Lower lobe of right lung (tissue), 2 donors: ENCODE data around the gene ABCA7. TPM values are rescaled to one million over a fixed set of nuclear protein-coding genes. Genes with fewer than 3 reads are reported as not detected.

Experiments used
- ATAC-seq, 2 donors: fragments of 200-7000 bp; cut with Tn5 transposase; one replicate each; pipeline ENCODE4 v1.9.1; 2020 to 2022; ENCODE audit warnings: mild to moderate bottlenecking in 2 of 2, moderate library complexity in 2 of 2
- DNase-seq: peaks from one replicate; pipeline ENCODE4 v3.0.0-alpha.2; 2020
- H3K27ac ChIP-seq: fragments of 200-600 bp; one replicate; pipeline ENCODE4 v1.8.0; 2022
- H3K27me3 ChIP-seq: fragments of 200-600 bp; one replicate; pipeline ENCODE4 v1.8.0; 2022; ENCODE audit warnings: low read depth
- H3K36me3 ChIP-seq: fragments of 200-600 bp; one replicate; pipeline ENCODE4 v1.8.0; 2022; ENCODE audit warnings: mild to moderate bottlenecking
- H3K4me1 ChIP-seq: fragments of 200-600 bp; one replicate; pipeline ENCODE4 v1.8.0; 2022
- H3K4me3 ChIP-seq: fragments of 200-600 bp; one replicate; pipeline ENCODE4 v1.8.0; 2022; ENCODE audit warnings: mild to moderate bottlenecking
- H3K9me3 ChIP-seq: fragments of 200-600 bp; one replicate; pipeline ENCODE4 v1.8.0; 2022
- intact Hi-C: fragments of 100-400 bp; cut with DNase I; formaldehyde crosslinking; loops from one replicate; pipeline ENCODE4 v1.11.0; 2022
- total RNA-seq: library from RNA; stranded (reverse); fragmentation: NEBNext Ultra II Directional; extraction: Animal tissue kit (Norgen Biotek cat#: 25700); gene quantifications from one replicate; pipeline ENCODE4 v1.2.1, GENCODE V29; 2021
- TF ChIP-seq, protein P1 (sequence below): fragments of 200-600 bp; IDR thresholded peaks from one replicate; pipeline ENCODE4 v1.8.0; 2022; ENCODE audit warnings: antibody characterized with exemption, mild to moderate bottlenecking
- donor health status: DM: no; HTN: yes; CAD: no; lungs with severe emphysema.

ABCA7 gene
- total RNA-seq, 1 donor from 2014 or later: 53.3 TPM

DNA sequence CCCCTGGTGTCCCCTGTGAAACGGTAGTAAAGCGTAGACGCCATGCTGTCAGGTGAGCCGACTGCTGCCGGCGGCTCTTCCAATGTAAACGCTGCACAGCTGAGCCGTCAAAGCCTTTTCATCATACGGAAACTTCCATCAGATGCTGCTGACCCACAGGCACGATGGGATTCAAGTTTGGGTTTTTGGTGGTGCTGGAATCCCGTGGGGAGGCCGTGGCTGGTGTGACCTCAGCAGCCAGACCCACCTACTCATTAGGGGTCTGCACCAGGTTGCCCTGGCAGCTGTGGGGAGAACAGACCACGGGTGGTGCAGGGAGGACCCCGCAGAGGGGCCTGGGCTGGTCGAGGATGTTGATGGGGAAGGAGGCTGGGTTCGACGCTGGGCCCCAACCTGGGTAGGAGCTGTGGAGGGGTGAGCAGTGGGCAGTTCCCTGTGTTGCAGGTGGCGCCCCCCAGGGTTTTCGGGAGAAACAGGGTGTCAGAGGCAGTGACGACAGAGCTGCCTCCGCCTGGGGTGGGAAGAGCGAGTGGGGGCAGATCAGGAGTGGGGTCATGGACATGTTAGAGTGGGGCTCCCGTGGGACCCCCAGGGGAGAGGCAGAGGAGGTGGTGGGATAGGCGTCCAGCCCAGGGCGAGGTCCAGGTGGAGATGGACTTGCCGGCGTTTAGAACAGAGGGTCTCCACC, 33.1 kb upstream of the ABCA7 start:
- H3K4me1 ChIP-seq: peaks cover 8% of the 10 kb centered on the region
- ATAC-seq (no peak), DNase-seq (no peak)
- no peak overlapping the region for H3K27ac ChIP-seq
- TF ChIP-seq, protein P1, sequence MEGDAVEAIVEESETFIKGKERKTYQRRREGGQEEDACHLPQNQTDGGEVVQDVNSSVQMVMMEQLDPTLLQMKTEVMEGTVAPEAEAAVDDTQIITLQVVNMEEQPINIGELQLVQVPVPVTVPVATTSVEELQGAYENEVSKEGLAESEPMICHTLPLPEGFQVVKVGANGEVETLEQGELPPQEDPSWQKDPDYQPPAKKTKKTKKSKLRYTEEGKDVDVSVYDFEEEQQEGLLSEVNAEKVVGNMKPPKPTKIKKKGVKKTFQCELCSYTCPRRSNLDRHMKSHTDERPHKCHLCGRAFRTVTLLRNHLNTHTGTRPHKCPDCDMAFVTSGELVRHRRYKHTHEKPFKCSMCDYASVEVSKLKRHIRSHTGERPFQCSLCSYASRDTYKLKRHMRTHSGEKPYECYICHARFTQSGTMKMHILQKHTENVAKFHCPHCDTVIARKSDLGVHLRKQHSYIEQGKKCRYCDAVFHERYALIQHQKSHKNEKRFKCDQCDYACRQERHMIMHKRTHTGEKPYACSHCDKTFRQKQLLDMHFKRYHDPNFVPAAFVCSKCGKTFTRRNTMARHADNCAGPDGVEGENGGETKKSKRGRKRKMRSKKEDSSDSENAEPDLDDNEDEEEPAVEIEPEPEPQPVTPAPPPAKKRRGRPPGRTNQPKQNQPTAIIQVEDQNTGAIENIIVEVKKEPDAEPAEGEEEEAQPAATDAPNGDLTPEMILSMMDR: no peak
- no peaks in the 10 kb centered on the region for H3K9me3 ChIP-seq
- peaks cover 15% of the 10 kb centered on the region for H3K27me3 ChIP-seq
- H3K4me3 ChIP-seq: no peak overlapping the region
- peaks cover 25% of the 10 kb centered on the region for H3K36me3 ChIP-seq
- intact Hi-C loops: no loop called here

DNA sequence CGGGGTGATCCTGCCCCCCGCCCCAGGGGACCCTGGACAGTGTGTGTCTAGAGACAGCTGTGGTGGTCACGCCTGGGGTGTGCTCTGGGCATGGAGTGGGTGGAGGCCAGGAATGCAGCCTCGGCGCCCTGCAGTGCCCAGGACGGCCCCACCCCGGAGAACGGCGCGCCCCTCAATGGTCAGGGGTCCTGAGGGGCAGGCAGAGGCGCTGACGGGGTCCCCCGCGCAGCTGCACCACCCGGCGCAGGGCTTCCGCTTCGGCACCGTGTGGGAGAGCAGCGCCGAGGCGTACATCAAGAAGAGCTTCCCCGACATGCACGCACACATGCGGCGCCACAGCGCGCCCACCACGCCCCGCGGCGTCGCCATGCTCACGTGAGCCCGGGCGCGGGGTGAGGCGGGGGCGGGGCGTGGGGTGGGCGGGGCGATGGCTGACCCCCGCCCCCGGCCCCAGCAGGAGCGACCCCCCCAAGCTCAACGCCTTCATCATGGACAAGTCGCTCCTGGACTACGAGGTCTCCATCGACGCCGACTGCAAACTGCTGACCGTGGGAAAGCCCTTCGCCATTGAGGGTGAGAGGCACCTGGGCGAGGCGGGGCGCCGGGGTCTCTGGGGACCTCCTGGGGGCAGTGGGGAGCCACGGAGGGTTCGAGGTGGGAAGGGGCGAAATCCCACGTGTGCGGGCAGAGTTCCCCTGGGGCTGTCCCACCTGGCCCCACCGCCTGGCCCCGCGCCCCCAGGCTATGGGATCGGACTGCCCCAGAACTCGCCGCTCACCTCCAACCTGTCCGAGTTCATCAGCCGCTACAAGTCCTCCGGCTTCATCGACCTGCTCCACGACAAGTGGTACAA, 32.3 kb upstream of the ABCA7 start:
- intact Hi-C loops: no loop called here
- H3K27ac ChIP-seq: no peak overlapping the region
- peaks cover 33% of the 10 kb centered on the region for H3K36me3 ChIP-seq
- H3K9me3 ChIP-seq: no peaks in the 10 kb centered on the region
- peaks cover 7% of the 10 kb centered on the region for H3K4me1 ChIP-seq
- TF ChIP-seq, protein P1: no peak
- no peak overlapping the region for H3K4me3 ChIP-seq
- H3K27me3 ChIP-seq: peaks cover 8% of the 10 kb centered on the region
- no peak for DNase-seq
- ATAC-seq: no peak

DNA sequence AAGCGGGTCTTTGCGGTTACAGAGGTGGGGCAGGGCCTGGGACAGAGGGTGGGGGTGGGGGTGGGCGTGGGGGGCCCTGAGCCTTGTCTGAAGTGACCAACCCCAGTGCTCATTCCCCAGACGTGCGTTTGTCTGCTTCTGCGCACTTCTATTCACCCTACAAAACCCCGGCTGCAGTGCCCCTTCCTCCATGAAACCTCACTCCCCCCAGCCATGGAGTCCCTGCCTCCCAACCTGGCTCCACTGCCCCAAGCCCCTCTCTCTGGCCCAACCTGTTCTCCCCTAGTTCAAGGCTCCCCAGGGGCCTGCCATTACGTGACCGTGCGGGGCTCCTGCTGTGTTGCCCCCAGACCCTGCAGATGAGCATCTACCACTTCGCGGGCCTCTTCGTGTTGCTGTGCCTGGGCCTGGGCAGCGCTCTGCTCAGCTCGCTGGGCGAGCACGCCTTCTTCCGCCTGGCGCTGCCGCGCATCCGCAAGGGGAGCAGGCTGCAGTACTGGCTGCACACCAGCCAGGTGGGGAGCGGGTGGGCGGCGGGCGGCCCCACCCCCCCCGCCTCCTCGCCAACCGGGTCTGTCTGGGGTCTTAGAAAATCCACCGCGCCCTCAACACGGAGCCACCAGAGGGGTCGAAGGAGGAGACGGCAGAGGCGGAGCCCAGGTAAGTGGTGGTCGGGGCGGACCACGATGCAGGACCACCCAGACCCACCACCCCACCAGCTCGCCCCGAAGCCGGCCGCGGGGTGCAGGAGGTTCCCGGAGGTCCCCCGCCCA, 31.5 kb upstream of the ABCA7 start:
- peak overlapping the region; percentile 11 for H3K4me3 ChIP-seq
- peaks cover 41% of the 10 kb centered on the region for H3K36me3 ChIP-seq
- H3K27ac ChIP-seq: peak overlapping the region; percentile 46
- H3K27me3 ChIP-seq: peaks cover 3% of the 10 kb centered on the region
- H3K9me3 ChIP-seq: no peaks in the 10 kb centered on the region
- TF ChIP-seq, protein P1: no peak
- no peak for ATAC-seq
- DNase-seq: no peak
- intact Hi-C loops: no loop called here
- peaks cover 7% of the 10 kb centered on the region for H3K4me1 ChIP-seq

DNA sequence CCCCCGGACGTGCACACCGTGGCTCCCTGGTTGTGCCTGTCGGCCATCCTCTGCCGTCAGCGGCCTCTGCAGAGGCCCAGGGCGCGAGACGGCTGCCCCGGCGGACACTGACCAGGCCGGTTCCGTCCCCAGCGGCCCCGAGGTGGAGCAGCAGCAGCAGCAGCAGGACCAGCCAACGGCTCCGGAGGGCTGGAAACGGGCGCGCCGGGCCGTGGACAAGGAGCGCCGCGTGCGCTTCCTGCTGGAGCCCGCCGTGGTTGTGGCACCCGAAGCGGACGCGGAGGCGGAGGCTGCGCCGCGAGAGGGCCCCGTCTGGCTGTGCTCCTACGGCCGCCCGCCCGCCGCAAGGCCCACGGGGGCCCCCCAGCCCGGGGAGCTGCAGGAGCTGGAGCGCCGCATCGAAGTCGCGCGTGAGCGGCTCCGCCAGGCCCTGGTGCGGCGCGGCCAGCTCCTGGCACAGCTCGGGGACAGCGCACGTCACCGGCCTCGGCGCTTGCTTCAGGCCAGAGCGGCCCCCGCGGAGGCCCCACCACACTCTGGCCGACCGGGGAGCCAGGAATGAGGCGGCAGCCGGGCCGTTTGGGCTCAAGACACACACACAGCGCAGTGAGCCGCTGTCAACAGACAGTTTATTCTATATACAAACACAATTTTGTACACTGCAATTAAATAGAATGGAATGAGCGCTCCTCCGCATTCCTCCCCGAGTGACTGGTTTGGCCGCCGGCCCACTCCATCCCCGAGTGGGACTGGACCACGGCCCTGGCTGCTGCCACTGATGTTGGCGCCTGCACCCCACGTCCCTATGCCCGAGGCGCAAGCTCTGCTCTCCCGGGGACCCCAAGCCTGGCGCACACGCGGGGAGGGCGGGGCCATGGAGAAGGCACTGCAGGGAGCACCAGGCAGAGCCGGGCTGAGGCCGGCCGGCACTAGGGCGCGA, 30.6 kb upstream of the ABCA7 start:
- TF ChIP-seq, protein P1: no peak
- ATAC-seq (peak; percentile 8 to 31), DNase-seq (no peak)
- no peaks in the 10 kb centered on the region for H3K27me3 ChIP-seq
- peaks cover 49% of the 10 kb centered on the region for H3K36me3 ChIP-seq
- H3K4me1 ChIP-seq: peaks cover 7% of the 10 kb centered on the region
- peak overlapping the region; percentile 11 for H3K4me3 ChIP-seq
- intact Hi-C loops: no loop called here
- no peaks in the 10 kb centered on the region for H3K9me3 ChIP-seq
- H3K27ac ChIP-seq: peak overlapping the region; percentile 46
